H9 (cell line): ENCODE results near the gene ZNF169. TPM values are rescaled to one million over a fixed set of nuclear protein-coding genes. Genes with fewer than 3 reads are reported as not detected.

Experiments
- DNase-seq: peaks from one replicate; pipeline ENCODE4 v3.0.0-alpha.2; 2017
- H2AFZ ChIP-seq: one replicate; pipeline ENCODE4 v1.6.1; 2013; ENCODE audit warnings: mild to moderate bottlenecking, low read length, control low read depth, moderate library complexity
- H2AK5ac ChIP-seq: 2 replicates; pipeline ENCODE4 v1.6.1; 2013; ENCODE audit warnings: low read length, control low read depth, mixed read lengths; ENCODE audit not compliant: insufficient read length
- H2BK120ac ChIP-seq: one replicate; pipeline ENCODE4 v1.6.1; 2013; ENCODE audit warnings: low read depth, mild to moderate bottlenecking, low read length, control low read depth, inconsistent platforms; ENCODE audit not compliant: poor library complexity, severe bottlenecking
- H2BK12ac ChIP-seq: 2 replicates; pipeline ENCODE4 v1.6.1; 2013; ENCODE audit warnings: low read length, control low read depth, mixed read lengths, low read depth; ENCODE audit not compliant: insufficient read length
- H2BK15ac ChIP-seq: 2 replicates; pipeline ENCODE4 v1.6.1; 2013; ENCODE audit warnings: low read depth, low read length, control low read depth
- H2BK20ac ChIP-seq: one replicate; pipeline ENCODE4 v1.6.1; 2013; ENCODE audit warnings: low read depth, mild to moderate bottlenecking, low read length, control low read depth, inconsistent platforms; ENCODE audit not compliant: poor library complexity, severe bottlenecking
- H2BK5ac ChIP-seq: 2 replicates; pipeline ENCODE4 v1.6.1; 2013; ENCODE audit warnings: low read length, control low read depth, mixed read lengths; ENCODE audit not compliant: insufficient read length
- H3K14ac ChIP-seq: 2 replicates; pipeline ENCODE4 v1.6.1; 2013; ENCODE audit warnings: low read length, control low read depth; ENCODE audit not compliant: insufficient read depth
- H3K18ac ChIP-seq: 2 replicates; pipeline ENCODE4 v1.6.1; 2013; ENCODE audit warnings: low read depth, mild to moderate bottlenecking, mixed read lengths, low read length, control low read depth; ENCODE audit not compliant: insufficient read length
- H3K23ac ChIP-seq: 2 replicates; pipeline ENCODE4 v1.6.1; 2013; ENCODE audit warnings: low read length, control low read depth, mixed read lengths, low read depth; ENCODE audit not compliant: insufficient read length
- H3K23me2 ChIP-seq: 2 replicates; pipeline ENCODE4 v1.6.1; 2013; ENCODE audit warnings: low read depth, mild to moderate bottlenecking, mixed read lengths, low read length, control low read depth; ENCODE audit not compliant: insufficient read length, poor library complexity, severe bottlenecking
- H3K27ac ChIP-seq: 2 replicates; pipeline ENCODE4 v1.5.1; 2013; ENCODE audit warnings: low read length, control low read depth, mixed read lengths, low read depth; ENCODE audit not compliant: insufficient read length
- H3K27me3 ChIP-seq: 2 replicates; pipeline ENCODE4 v1.6.1; 2013; ENCODE audit warnings: low read length, control low read depth, inconsistent platforms; ENCODE audit not compliant: insufficient read depth
- H3K4ac ChIP-seq: 2 replicates; pipeline ENCODE4 v1.6.1; 2013; ENCODE audit warnings: low read depth, mild to moderate bottlenecking, control low read depth, inconsistent platforms, low read length, moderate library complexity
- H3K4me1 ChIP-seq: 2 replicates; pipeline ENCODE4 v1.6.1; 2013; ENCODE audit warnings: low read length, control low read depth, inconsistent platforms; ENCODE audit not compliant: insufficient read depth
- H3K4me2 ChIP-seq: 2 replicates; pipeline ENCODE4 v1.6.1; 2013; ENCODE audit warnings: low read length, control low read depth, mixed read lengths; ENCODE audit not compliant: insufficient read length, insufficient read depth
- H3K56ac ChIP-seq: 2 replicates; pipeline ENCODE4 v1.6.1; 2013; ENCODE audit warnings: low read depth, mild to moderate bottlenecking, mixed read lengths, low read length, control low read depth; ENCODE audit not compliant: insufficient read length
- H3K79me1 ChIP-seq: 2 replicates; pipeline ENCODE4 v1.6.1; 2013; ENCODE audit warnings: low read depth, mild to moderate bottlenecking, moderate library complexity, low read length, control low read depth, inconsistent platforms; ENCODE audit not compliant: insufficient read depth, poor library complexity, severe bottlenecking
- H3K79me2 ChIP-seq: 2 replicates; pipeline ENCODE4 v1.6.1; 2013; ENCODE audit warnings: low read length, control low read depth, inconsistent platforms; ENCODE audit not compliant: insufficient read depth
- H3K9ac ChIP-seq: 2 replicates; pipeline ENCODE4 v1.6.1; 2013; ENCODE audit warnings: low read length, control low read depth, mixed read lengths; ENCODE audit not compliant: insufficient read length; ENCODE audit errors: extremely low read depth
- H3K9me3 ChIP-seq: one replicate; pipeline ENCODE4 v1.6.1; 2013; ENCODE audit warnings: low read depth, low read length, inconsistent platforms; ENCODE audit not compliant: control insufficient read depth
- H3T11ph ChIP-seq: one replicate; pipeline ENCODE4 v1.6.1; 2013; ENCODE audit warnings: mild to moderate bottlenecking, low read length, control low read depth, inconsistent platforms
- H4K20me1 ChIP-seq: one replicate; pipeline ENCODE4 v1.6.1; 2013; ENCODE audit not compliant: control insufficient read depth, insufficient read length, insufficient read depth
- H4K5ac ChIP-seq: 2 replicates; pipeline ENCODE4 v1.6.1; 2013; ENCODE audit warnings: low read depth, mild to moderate bottlenecking, mixed read lengths, low read length, control low read depth; ENCODE audit not compliant: insufficient read length
- H4K8ac ChIP-seq: replicated peaks from 2 replicates; pipeline ENCODE4 v1.6.1; 2013; ENCODE audit warnings: low read length, control low read depth, mixed read lengths, low read depth; ENCODE audit not compliant: insufficient read length
- H4K91ac ChIP-seq: 2 replicates; pipeline ENCODE4 v1.6.1; 2013; ENCODE audit warnings: low read depth, mild to moderate bottlenecking, moderate library complexity, mixed read lengths, low read length, control low read depth; ENCODE audit not compliant: insufficient read length
- H3K27ac Mint-ChIP-seq, 3 experiments: 2 replicates in 2 of 3; 3 replicates in 1 of 3; pipeline ENCODE4 v1.8.0; 2020 to 2021; ENCODE audit warnings: mixed read lengths in 3 of 3, mild to moderate bottlenecking in 1 of 3, moderate library complexity in 1 of 3
- H3K27me3 Mint-ChIP-seq: 2 replicates; pipeline ENCODE4 v1.8.0; 2021; ENCODE audit warnings: low read depth, mild to moderate bottlenecking, moderate library complexity, mixed read lengths
- H3K36me3 Mint-ChIP-seq, 3 experiments: 2 replicates in 2 of 3; 3 replicates in 1 of 3; pipeline ENCODE4 v1.8.0; 2020 to 2021; ENCODE audit warnings: low read depth in 3 of 3, mixed read lengths in 3 of 3; ENCODE audit not compliant: insufficient read depth in 1 of 3
- H3K4me1 Mint-ChIP-seq, 2 experiments: 2 replicates each; pipeline ENCODE4 v1.8.0; 2020; ENCODE audit warnings: mixed read lengths in 2 of 2
- H3K4me3 Mint-ChIP-seq, 2 experiments: 2 replicates in 1 of 2; 3 replicates in 1 of 2; pipeline ENCODE4 v1.8.0; 2020 to 2021; ENCODE audit warnings: mild to moderate bottlenecking in 2 of 2, mixed read lengths in 2 of 2, moderate library complexity in 1 of 2
- H3K9me3 Mint-ChIP-seq, 2 experiments: 2 replicates in 1 of 2; 3 replicates in 1 of 2; pipeline ENCODE4 v1.8.0; 2020; ENCODE audit warnings: mild to moderate bottlenecking in 2 of 2, mixed read lengths in 2 of 2, moderate library complexity in 1 of 2
- CTCF ChIP-seq: fragments of 200-600 bp; sonication (generic); conservative IDR thresholded peaks from 3 replicates; pipeline ENCODE4 v1.8.0; 2021; ENCODE audit warnings: antibody characterized with exemption, mild to moderate bottlenecking
- total RNA-seq: library from RNA; stranded (reverse); gene quantifications from 2 replicates; pipeline ENCODE4 v1.2.1, GENCODE V29; 2021

Gene ZNF169
- total RNA-seq, 1 experiment from 2014 or later, result 4.8 TPM

DNA sequence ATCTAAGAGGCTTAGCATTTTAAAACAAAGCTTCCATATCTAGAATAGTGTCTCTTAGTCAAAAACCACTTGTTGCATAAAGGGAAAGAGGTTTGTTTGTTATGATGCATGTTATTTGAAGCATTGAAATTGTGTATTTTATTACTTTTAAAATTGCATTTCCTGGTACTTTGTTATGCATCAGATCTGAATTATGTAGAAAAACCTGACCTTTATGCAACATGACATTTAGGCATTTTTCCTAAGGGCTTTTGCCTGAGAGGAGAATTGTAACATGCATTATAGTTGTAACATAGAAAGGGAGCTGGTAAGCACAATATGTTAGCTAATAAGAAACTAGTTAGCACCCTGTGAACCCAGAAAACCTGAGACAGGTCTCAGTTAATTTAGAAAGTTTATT is 22.0 kb downstream of the ZNF169 start:
- H3K4me1 Mint-ChIP-seq, result peaks cover 9 to 11% of the 10 kb centered on the region in 2 experiments
- Histone ChIP-seq H3K9ac (no peak overlapping the region), H3K18ac (no peak overlapping the region), H2BK20ac (no peak overlapping the region), H3K4me1 (no peaks in the 10 kb centered on the region), H3K23ac (no peak overlapping the region), H3K27me3 (no peaks in the 10 kb centered on the region), H4K5ac (no peak overlapping the region), H2AFZ (no peak overlapping the region), H3K14ac (no peak overlapping the region), H3K79me2 (no peaks in the 10 kb centered on the region; the same call in 1 of the 2 replicates), H3K79me1 (no peaks in the 10 kb centered on the region), H4K91ac (no peak overlapping the region), H3K4ac (no peak overlapping the region), H3T11ph (no peak overlapping the region), H2BK12ac (no peak overlapping the region), H2AK5ac (no peak overlapping the region), H2BK15ac (no peak overlapping the region), H3K9me3 (no peaks in the 10 kb centered on the region), H4K20me1 (no peaks in the 10 kb centered on the region), H2BK5ac (no peak overlapping the region), H3K56ac (no peak overlapping the region), H3K23me2 (no peaks in the 10 kb centered on the region), H3K27ac (no peak overlapping the region), H2BK120ac (no peak overlapping the region), H3K4me2 (no peak overlapping the region), H4K8ac (no peak overlapping the region)
- H3K27ac Mint-ChIP-seq, result no peak overlapping the region
- H3K4me3 Mint-ChIP-seq, result no peak overlapping the region
- H3K36me3 Mint-ChIP-seq, result peaks cover 31 to 38% (median 34%) of the 10 kb centered on the region in 3 experiments
- no peaks in the 10 kb centered on the region for H3K27me3 Mint-ChIP-seq
- no peak for TF ChIP-seq CTCF
- H3K9me3 Mint-ChIP-seq, result peaks cover 3 to 8% of the 10 kb centered on the region in 2 experiments; a peak in 4 of 5 replicates
- no peak for DNase-seq
